GM21528 (cell line): Measurements from ENCODE around the gene CREBRF.
"Not testable (repeated sequence)": the region's sequence is repeated elsewhere in the genome, so short reads cannot be mapped to it uniquely, and the experiment has no call there.

Source experiments
- ATAC-seq: cut with Tn5 transposase; IDR thresholded peaks from one replicate; pipeline ENCODE4 v1.9.1; 2021; ENCODE audit warnings: mild to moderate bottlenecking, moderate library complexity; ENCODE audit not compliant: unreplicated experiment, low FRiP score

CREBRF gene, protein sequence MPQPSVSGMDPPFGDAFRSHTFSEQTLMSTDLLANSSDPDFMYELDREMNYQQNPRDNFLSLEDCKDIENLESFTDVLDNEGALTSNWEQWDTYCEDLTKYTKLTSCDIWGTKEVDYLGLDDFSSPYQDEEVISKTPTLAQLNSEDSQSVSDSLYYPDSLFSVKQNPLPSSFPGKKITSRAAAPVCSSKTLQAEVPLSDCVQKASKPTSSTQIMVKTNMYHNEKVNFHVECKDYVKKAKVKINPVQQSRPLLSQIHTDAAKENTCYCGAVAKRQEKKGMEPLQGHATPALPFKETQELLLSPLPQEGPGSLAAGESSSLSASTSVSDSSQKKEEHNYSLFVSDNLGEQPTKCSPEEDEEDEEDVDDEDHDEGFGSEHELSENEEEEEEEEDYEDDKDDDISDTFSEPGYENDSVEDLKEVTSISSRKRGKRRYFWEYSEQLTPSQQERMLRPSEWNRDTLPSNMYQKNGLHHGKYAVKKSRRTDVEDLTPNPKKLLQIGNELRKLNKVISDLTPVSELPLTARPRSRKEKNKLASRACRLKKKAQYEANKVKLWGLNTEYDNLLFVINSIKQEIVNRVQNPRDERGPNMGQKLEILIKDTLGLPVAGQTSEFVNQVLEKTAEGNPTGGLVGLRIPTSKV

GRCh38 chr5:173055983-173056782 lies at the start of gene CREBRF:
Gene CREBRF (plus strand): TSS chr5:173056352. CDS start chr5:173080776, 24,424 bp downstream.
- peak; percentile 66 for ATAC-seq

DNA sequence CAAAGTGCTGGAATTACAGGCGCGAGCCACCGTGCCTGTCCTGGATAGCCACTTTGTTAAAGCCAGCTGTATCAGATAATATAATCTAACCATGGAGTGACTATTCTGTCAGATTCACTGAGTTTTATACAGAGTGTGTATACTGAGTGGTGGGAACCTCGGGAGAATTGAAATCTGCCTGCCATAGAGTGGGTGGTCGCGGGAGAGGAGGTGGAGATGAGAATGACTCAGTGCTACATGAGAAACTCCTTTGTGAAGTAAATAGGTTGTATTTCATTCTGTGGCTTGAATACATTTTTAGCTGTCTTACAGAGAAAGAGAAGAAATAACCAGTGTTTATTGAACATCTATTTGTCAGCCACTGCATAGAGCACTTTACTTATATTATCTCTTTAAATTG lies 46.1 kb upstream of the CREBRF start:
- no peak for ATAC-seq

DNA sequence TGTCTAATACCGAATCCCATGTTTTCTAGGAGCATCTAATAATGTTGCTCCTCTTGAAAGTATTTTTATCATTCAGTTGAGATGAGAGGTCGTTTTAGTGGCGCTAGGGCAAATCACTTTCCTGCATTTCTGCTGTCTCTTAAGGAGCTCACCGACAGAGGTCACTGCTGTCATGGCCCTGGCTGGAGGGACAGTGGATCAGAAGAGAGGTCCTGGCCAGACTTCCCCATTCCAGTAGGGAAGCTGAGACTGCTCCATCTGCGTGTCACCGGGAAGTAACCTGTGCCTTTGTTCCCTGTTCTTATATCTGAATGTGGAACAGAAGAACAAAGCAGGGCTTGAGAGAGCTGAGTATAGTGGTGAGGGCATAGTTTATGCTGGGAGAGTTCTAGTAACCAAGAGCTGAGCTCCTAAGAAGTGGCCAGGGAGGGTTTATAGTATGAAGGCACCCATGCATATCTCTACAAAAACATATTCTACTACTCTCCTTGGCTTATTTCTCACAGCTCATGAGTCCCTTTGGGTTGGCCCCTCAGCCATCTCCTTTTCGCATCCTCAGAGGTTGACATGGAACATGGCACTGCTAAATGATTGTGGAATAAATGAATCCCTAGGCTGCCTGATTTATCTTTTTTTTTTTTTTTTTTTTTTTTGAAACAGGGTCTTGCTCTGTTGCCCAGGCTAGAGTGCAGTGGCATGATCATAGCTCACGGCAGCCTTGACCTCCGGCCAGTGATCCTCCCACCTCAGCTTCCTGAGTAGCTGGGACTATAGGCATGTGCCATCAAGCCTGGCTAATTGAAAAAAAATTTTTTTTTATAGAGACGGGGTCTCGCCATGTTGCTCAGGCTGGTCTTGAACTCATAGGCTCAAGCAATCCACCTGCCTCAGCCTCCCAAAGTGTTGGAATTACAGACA lies 45.3 kb upstream of the CREBRF start:
- no peak for ATAC-seq

DNA sequence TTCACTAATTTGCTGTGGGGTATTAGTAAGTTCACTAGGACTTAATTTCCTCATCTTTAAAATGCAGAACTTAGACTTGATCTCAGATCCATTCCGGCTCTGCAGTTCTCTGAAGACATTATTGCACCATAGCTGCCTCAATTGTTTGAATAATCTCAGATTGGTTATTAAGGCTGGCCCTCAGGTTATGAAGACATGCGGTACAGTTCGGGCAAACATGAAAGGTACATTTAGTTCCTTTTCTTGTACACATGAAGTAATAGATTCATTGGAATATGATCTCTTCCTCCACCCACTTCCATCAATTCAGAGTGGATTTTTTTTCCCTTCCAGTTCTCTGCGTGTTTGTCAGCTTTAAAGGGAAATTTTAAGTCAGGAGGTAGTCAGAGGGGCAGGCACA lies 44.6 kb upstream of the CREBRF start:
- ATAC-seq: no peak

- no peak for ATAC-seq
Observed at GRCh38 chr5:173012882-173013281, 43.3 kb upstream of the CREBRF start.

- no peak for ATAC-seq
Observed at GRCh38 chr5:173014671-173015070, 41.5 kb upstream of the CREBRF start.

DNA sequence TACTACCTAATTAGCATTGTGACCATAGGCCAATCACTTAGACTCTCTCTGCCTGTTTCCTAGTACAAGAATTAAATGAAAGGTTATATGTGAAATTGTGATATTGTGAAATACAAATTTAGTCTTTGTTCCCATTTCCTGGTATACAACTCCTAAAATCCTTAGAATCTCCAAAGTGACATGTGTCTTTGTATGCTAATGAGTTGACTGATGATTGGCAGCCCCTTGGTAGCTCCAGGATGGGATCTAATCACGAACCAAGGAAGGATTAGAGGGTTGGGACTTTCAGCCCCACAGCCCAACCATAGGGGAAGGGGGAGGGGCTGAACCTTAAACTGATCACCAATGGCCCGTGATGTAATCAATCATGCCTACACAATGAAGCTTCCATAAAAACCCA lies 41.0 kb upstream of the CREBRF start:
- ATAC-seq: no peak

DNA sequence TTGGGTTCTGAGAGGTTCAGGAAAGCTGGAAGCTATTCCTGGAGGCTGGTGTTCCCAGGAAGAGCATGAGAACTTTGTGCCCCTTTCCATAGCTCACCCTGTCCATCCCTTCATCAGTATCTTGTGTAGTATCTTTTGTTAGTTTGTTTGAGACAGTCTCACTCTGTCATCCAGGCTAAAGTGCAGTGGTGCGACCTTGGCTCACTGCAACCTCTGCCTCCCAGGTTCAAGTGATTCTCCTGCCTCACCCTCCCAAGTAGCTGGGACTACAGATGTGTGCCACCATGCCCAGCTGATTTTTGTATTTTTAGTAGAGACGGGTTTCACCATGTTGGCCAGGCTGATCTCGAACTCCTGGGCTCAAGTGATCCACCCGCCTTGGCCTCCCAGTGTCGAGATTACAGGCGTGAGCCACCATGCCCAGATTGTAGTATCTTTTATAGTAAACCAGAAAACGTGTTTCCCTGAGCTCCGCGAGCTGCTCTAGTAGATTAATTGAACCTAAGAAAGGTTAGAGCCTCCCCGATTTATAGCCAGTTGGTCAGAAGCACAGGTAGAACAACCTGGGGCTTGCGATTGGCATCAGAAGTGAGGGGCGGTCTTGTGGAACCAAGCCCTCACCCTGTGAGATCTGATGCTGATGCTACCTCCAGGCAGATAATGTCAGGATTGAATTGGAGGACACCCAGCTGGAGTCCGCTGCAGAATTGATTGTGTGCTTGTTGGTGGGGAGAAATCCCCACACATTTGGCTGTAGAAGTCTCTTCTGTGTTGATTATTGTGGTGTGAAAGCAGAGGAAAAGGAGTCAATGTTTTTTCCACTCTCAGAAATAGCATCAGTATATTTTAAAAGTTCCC lies 40.3 kb upstream of the CREBRF start:
- ATAC-seq: no peak

GRCh38 chr5:173016598-173017046 lies 39.5 kb upstream of the CREBRF start:
- ATAC-seq: no peak

GRCh38 chr5:173017087-173017486 lies 39.1 kb upstream of the CREBRF start:
- not testable (repeated sequence) for ATAC-seq

- ATAC-seq: no peak
Observed at GRCh38 chr5:173018358-173018757, 37.8 kb upstream of the CREBRF start.

DNA sequence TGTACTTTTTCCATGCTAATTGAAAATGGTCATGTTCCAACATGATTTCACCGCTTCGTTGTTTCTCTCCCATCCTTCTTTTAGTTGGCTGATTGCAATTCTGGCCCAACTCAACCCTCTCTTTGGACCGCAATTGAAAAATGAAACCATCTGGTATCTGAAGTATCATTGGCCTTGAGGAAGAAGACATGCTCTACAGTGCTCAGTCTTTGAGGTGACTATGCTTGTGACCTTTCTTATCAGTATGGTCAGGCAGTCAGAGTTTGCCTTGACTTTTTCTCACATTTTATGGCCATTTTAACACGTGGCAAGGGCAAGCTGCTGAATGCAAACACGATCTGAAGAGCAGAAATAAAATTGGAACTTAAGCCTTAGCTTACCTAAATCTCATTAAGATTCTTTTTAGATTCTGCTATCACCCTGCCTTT lies 36.0 kb upstream of the CREBRF start:
- ATAC-seq: no peak

GRCh38 chr5:173020643-173021042 lies 35.5 kb upstream of the CREBRF start:
- no peak for ATAC-seq

DNA sequence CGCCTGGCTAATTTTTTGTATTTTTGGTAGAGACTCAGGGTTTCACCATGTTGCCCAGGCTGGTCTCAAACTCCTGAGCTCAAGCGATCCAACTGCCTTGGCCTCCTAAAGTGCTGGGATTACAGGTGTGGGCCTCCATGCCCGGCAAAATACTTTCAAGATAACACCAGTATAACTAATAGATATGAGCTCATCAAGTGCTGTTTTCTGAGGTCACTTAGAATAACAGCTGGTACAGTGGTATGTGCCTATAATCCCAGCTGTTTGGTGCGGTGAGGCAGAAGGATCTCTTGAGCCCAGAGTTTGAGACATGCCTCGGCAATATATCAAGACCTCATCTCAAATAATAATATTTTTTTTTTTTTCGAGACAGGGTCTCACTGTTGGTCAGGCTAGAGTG lies 30.5 kb upstream of the CREBRF start:
- no peak for ATAC-seq

DNA sequence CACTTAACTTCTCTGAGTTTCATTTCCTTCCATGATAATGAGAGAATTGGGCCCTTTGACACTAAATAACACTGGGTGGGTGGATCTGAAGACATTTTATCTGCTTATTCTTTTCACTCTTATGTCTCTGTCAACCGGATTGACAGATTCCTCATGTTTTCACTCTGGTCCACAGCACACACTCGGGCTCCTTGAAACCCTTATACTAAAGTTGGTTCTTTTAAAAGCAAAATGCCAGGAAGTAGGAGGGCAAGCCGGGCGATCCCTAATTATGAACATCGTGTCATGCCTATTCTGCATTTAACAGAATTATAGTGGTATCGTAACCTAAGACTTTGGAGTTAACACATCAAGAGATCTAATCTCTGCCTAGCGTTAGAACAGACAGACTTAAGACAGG lies 28.2 kb upstream of the CREBRF start:
- ATAC-seq: no peak

DNA sequence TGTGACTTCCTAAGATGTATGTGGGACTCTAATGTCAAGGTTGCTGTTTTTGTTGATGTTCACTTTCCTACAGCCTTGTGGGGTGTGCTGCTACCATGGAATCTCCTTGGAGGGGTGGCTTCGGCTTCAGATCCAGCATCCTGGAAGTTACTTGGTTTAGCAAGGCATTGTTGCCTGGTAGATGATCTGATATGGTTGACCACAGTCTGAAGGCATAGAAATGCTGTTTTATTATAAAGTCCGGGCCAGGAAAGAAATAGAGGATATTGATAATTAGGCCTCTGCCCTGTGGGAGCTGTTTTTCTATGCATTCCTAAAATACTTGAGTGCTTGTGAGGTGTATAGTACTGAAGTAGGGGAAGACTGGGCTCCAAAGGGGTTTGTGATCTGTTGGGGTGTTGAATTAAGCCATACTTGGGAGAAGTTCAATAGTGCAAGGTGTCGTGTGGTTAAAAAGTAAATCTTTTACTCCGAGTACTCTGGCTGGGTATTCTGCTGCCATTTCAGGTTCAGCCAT lies 27.3 kb upstream of the CREBRF start:
- ATAC-seq: no peak

DNA sequence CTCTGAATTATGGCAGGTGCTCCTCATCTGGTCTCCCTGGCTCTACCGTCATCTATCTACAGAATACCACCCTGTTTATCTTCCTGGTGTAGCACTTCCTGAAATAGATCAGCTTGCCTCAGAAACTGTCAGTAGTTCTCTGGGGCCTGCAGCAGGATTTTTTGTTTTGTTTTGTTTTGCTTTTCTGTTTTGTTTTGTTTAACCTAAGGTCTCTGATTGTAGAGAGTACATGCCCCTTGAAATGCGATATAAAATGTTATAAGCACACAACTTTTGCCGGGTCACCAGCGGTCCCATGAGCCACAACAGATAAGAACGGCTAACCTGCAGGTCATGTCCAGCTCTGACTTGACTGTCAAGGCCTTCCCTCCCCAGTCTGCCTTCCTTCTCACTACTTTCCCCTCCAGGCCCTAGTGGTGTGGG lies 26.6 kb upstream of the CREBRF start:
- no peak for ATAC-seq

DNA sequence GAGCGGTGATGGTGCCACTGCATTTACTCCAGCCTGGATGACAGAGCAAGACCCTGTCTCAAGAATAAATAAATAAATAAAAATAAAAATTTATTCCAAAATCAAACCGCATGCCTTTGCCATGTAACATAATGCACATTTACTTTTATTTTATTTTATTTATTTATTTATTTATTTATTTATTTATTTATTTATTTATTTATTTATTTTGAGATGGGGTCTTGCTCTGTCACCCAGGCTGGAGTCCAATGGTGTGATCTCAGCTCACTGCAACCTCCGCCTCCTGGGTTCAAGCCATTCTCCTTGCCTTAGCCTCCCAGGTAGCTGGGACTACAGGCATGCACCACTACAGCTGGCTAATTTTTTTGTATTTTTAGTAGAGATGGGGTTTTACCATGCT lies 24.1 kb upstream of the CREBRF start:
- not testable (repeated sequence) for ATAC-seq

DNA sequence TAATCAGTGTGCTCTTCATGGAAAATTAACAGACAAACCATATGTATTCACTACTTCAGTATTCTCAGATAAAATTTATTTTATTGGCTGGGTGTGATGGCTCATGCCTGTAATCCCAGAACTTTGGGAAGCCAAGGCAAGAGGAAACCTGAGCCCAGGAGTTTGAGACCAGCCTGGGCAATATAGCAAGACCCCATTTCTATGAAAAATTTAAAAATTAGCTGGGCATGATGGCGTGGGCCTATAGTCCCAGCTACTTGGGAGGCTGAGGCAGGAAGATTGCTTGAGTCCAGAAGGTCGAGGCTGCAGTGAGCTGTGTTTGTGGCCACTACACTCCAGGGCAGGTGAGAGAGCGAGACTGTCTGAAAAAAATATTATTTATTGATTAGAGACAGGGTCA lies 23.4 kb upstream of the CREBRF start:
- ATAC-seq: no peak
